22Rv1 (cell line): ENCODE measurements around the gene PYDC1.

ENCODE experiments used
- ZFX ChIP-seq: fragments of 450-650 bp; IDR thresholded peaks from 2 replicates; pipeline ENCODE4 v1.6.1; 2017; ENCODE audit warnings: antibody characterized with exemption, borderline replicate concordance
- TF ChIP-seq, protein P1 (sequence below): fragments of 450-650 bp; IDR thresholded peaks from 2 replicates; pipeline ENCODE4 v1.5.1; 2017; ENCODE audit warnings: mild to moderate bottlenecking

DNA sequence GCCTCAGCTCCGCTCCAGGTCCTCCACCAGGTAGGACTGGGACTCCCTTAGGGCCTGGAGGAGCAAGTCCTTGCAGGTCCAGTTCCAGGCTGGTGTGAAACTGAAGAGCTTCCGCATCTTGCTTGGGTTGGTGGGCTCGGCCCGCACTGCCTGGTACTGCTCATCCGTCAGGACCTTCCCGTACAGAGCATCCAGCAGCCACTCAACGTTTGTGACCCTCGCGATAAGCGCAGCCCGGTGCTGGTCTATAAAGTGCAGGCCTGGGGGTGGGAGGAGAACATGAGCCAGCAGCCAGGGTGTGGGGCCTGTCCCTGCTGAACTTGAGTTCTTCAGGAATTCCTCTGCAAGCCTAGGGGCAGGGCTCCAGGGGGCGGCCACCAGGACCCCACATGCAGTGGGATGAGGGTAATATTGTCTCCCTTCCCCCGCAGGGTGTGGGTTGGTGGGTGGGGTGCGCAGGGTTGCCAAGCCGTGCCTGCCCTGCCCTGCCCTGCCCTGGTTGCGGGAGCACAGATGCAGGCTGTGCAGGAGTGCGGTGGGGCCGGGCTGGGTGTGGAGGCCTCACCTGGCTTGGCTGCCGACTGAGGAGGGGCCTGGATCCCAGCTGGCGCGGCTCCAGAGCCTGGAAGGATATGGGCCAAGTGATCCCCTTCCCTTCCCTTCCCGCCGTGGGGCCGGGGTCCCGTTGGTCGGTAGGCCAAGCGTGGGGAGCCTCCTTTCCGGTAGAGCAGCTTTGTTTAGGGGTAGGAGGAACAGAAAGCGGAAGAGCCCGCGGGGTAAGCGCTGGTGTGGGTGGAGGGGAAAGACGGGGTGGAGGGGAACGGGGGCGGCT is 15.1 kb downstream of the PYDC1 start:
- TF ChIP-seq, protein P1, sequence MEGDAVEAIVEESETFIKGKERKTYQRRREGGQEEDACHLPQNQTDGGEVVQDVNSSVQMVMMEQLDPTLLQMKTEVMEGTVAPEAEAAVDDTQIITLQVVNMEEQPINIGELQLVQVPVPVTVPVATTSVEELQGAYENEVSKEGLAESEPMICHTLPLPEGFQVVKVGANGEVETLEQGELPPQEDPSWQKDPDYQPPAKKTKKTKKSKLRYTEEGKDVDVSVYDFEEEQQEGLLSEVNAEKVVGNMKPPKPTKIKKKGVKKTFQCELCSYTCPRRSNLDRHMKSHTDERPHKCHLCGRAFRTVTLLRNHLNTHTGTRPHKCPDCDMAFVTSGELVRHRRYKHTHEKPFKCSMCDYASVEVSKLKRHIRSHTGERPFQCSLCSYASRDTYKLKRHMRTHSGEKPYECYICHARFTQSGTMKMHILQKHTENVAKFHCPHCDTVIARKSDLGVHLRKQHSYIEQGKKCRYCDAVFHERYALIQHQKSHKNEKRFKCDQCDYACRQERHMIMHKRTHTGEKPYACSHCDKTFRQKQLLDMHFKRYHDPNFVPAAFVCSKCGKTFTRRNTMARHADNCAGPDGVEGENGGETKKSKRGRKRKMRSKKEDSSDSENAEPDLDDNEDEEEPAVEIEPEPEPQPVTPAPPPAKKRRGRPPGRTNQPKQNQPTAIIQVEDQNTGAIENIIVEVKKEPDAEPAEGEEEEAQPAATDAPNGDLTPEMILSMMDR: no peak
- TF ChIP-seq ZFX: no peak
